ENCODE results near the gene TMEM243. TPM values are rescaled to one million over a fixed set of nuclear protein-coding genes. Genes with fewer than 3 reads are reported as not detected.

TMEM243 gene
- total and polyA plus RNA-seq, 2 of the 13 experiments (the other 11 are each of a cell fraction or from before 2014, with no cell fraction given): 25.1 to 31.2 TPM

GRCh38 chr7:87152112-87152896 lies 67.2 kb downstream of the TMEM243 start, which contains the start of gene DMTF1 (continued):
- TF ChIP-seq TEAD3 (CRISPR knock-in tag; optimal IDR thresholded peaks at IDR 0.05; ENCODE audit: borderline replicate concordance) (peak; percentile 88), ZKSCAN8 (CRISPR knock-in tag; IDR thresholded peaks at IDR 0.05; ENCODE audit: borderline replicate concordance) (no peak), RBM39 (IDR thresholded peaks at IDR 0.05; ENCODE audit: low read depth, low read length, poor library complexity, severe bottlenecking) (peak; percentile 95), EZH2 (conservative IDR thresholded peaks at IDR 0.05; ENCODE audit: low read depth, low read length) (no peak), GATAD1 (CRISPR knock-in tag; IDR thresholded peaks at IDR 0.05) (peak; percentile 92), KLF11 (CRISPR knock-in tag; IDR thresholded peaks at IDR 0.05) (no peak), ZNF878 (CRISPR knock-in tag; IDR thresholded peaks at IDR 0.05) (peak; percentile 88; the same call in 1 of the 2 replicates), ZNF709 (CRISPR knock-in tag; IDR thresholded peaks at IDR 0.05) (peak; percentile 74; the same call in 1 of the 2 replicates), KAT7 (CRISPR knock-in tag; IDR thresholded peaks at IDR 0.05; ENCODE audit: borderline replicate concordance) (peak; percentile 87), ZNF383 (CRISPR knock-in tag; IDR thresholded peaks at IDR 0.05; ENCODE audit: borderline replicate concordance) (peak; percentile 80; the same call in 1 of the 2 replicates), PCBP2 (optimal IDR thresholded peaks at IDR 0.05; ENCODE audit: low read depth, low read length, poor library complexity, severe bottlenecking) (no peak), CSRNP2 (CRISPR knock-in tag; conservative IDR thresholded peaks at IDR 0.05; ENCODE audit: low read depth) (no peak), JDP2 (CRISPR knock-in tag; IDR thresholded peaks at IDR 0.05; ENCODE audit: borderline replicate concordance) (no peak; the same call in 1 of the 2 replicates), ZNF850 (CRISPR knock-in tag; conservative IDR thresholded peaks at IDR 0.05) (no peak), ZNF567 (CRISPR knock-in tag; IDR thresholded peaks at IDR 0.05; ENCODE audit: borderline replicate concordance) (no peak; the same call in 1 of the 2 replicates), KLF13 (CRISPR knock-in tag; IDR thresholded peaks at IDR 0.05) (no peak; the same call in 1 of the 2 replicates), POLR2A (IDR thresholded peaks at IDR 0.05; ENCODE audit: insufficient read depth in 1 of 2, low read depth in 2 of 2, low read length in 2 of 2) (peak; percentile 82 to 93), NCOR1 (IDR thresholded peaks at IDR 0.05; ENCODE audit: borderline replicate concordance, low read length) (0 out of 2 replicates have a peak, but pooled peaks have one; percentile 42), ZNF790 (CRISPR knock-in tag; IDR thresholded peaks at IDR 0.05; ENCODE audit: borderline replicate concordance) (peak; percentile 68; the same call in 1 of the 2 replicates), TRIM24 (CRISPR knock-in tag; IDR thresholded peaks at IDR 0.05) (no peak)
- TF ChIP-seq, protein P1, sequence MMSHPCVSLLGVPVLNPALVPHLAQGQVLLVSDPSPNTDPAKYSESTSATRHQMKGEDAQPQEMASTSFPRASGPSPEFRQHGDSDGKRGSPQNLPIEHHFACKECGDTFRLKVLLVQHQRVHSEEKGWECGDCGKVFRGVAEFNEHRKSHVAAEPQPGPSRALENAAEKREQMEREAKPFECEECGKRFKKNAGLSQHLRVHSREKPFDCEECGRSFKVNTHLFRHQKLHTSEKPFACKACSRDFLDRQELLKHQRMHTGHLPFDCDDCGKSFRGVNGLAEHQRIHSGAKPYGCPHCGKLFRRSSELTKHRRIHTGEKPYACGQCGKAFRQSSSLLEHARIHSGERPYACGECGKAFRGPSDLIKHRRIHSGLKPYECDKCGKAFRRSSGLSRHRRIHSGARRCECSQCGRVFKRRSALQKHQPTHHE (CRISPR knock-in tag; IDR thresholded peaks at IDR 0.05; ENCODE audit: borderline replicate concordance): peak; percentile 86; the same call in 1 of the 2 replicates
- TF ChIP-seq, protein P2, sequence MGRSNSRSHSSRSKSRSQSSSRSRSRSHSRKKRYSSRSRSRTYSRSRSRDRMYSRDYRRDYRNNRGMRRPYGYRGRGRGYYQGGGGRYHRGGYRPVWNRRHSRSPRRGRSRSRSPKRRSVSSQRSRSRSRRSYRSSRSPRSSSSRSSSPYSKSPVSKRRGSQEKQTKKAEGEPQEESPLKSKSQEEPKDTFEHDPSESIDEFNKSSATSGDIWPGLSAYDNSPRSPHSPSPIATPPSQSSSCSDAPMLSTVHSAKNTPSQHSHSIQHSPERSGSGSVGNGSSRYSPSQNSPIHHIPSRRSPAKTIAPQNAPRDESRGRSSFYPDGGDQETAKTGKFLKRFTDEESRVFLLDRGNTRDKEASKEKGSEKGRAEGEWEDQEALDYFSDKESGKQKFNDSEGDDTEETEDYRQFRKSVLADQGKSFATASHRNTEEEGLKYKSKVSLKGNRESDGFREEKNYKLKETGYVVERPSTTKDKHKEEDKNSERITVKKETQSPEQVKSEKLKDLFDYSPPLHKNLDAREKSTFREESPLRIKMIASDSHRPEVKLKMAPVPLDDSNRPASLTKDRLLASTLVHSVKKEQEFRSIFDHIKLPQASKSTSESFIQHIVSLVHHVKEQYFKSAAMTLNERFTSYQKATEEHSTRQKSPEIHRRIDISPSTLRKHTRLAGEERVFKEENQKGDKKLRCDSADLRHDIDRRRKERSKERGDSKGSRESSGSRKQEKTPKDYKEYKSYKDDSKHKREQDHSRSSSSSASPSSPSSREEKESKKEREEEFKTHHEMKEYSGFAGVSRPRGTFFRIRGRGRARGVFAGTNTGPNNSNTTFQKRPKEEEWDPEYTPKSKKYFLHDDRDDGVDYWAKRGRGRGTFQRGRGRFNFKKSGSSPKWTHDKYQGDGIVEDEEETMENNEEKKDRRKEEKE (IDR thresholded peaks at IDR 0.05): no peak
- TF ChIP-seq, protein P3, sequence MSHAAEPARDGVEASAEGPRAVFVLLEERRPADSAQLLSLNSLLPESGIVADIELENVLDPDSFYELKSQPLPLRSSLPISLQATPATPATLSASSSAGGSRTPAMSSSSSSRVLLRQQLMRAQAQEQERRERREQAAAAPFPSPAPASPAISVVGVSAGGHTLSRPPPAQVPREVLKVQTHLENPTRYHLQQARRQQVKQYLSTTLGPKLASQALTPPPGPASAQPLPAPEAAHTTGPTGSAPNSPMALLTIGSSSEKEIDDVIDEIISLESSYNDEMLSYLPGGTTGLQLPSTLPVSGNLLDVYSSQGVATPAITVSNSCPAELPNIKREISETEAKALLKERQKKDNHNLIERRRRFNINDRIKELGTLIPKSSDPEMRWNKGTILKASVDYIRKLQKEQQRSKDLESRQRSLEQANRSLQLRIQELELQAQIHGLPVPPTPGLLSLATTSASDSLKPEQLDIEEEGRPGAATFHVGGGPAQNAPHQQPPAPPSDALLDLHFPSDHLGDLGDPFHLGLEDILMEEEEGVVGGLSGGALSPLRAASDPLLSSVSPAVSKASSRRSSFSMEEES (CRISPR knock-in tag; IDR thresholded peaks at IDR 0.05): peak; percentile 43
